ENCODE data around the gene SDS.

The SDS gene

GRCh38 chr12:113409462-113410124 lies 5.9 kb upstream of the SDS start:
- DNase-seq (ENCODE audit: extremely low read depth, low read depth): no peak
- no peak for TF ChIP-seq CTCF (IDR thresholded peaks at IDR 0.05; ENCODE audit: low read depth, low read length, missing control alignments)
- H3K4me3 ChIP-seq (replicated peaks; ENCODE audit: low read depth, low read length): no peak overlapping the region

GRCh38 chr12:113408756-113409298 lies 5.1 kb upstream of the SDS start:
- H3K4me3 ChIP-seq (replicated peaks; ENCODE audit: low read depth, low read length): no peak overlapping the region
- no peak for TF ChIP-seq CTCF (IDR thresholded peaks at IDR 0.05; ENCODE audit: low read depth, low read length, missing control alignments)
- no peak for DNase-seq (ENCODE audit: extremely low read depth, low read depth)

DNA sequence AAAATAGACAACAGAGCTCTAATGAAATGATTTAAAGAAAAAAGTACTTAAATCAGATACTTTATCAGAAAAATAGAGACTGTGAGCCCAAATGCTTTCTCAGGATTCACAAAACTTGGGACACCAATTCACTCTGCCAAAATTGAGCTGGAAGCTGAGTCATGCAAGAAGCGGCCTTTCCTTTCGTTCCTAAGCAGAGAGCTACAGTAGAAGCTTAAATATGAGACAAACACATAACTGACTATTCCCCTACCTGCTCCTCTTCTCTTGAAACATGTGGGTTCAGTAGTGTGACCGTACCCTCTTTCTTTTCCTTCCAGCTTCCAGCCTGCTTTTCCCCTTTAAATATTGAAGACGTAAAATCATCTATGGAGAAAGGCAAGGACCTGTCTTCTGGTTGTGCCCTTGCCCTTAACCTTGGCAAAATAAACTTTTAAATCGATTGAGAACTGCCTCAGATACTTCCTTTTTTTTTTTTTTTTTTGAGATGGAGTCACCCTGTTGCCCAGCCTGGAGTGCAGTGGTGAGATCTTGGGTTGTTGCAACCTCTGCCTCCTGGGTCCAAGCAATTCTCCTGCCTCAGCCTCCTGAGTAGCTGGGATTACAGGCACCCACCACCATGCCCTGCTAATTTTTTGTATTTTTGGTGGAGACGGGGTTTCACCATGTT lies 4.4 kb upstream of the SDS start:
- no peak for TF ChIP-seq CTCF (IDR thresholded peaks at IDR 0.05; ENCODE audit: low read depth, low read length, missing control alignments)
- H3K4me3 ChIP-seq (replicated peaks; ENCODE audit: low read depth, low read length): no peak overlapping the region
- DNase-seq (ENCODE audit: extremely low read depth, low read depth): no peak

GRCh38 chr12:113405694-113406093 lies 2.0 kb upstream of the SDS start:
- no peak for TF ChIP-seq CTCF (IDR thresholded peaks at IDR 0.05; ENCODE audit: low read depth, low read length, missing control alignments)
- H3K4me3 ChIP-seq (replicated peaks; ENCODE audit: low read depth, low read length): no peak overlapping the region
- no peak for DNase-seq (ENCODE audit: extremely low read depth, low read depth)

DNA sequence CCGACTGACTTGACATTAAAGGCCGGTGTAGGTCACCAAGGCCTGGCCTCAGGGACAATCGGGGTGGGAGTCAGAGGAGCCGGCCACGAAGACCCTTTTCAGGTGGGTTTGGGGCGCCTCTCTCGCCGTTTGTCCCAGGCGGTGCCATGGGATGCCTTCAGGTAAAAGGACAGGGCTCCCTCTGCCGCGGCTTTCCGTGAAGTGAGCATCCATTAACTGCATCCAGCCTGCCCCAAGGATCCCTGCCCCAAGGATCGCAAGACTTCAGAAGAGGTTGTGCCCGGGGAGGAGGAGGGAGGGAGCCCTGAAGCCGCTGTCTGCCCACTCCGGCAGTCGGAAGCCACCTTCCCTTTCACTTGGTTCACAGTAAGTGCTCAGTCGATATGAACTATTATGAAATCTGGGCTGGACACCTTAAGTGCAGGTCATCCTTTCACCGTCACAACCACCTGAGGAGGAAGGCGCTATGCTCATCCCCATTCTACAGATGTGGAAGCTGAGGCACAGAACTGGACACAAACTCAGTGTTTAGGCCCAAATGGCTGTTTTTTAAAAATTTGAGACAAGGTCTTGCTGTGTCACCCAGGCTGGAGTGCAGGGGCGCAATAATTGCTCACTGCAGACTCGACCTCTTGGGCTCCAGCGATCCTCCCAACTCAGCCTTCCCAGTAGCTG lies 964 bp downstream of the SDS start:
- no peak for TF ChIP-seq CTCF (IDR thresholded peaks at IDR 0.05; ENCODE audit: low read depth, low read length, missing control alignments)
- DNase-seq (ENCODE audit: extremely low read depth, low read depth): no peak
- H3K4me3 ChIP-seq (replicated peaks; ENCODE audit: low read depth, low read length): no peak overlapping the region

- no peak for TF ChIP-seq CTCF (IDR thresholded peaks at IDR 0.05; ENCODE audit: low read depth, low read length, missing control alignments)
- DNase-seq (ENCODE audit: extremely low read depth, low read depth): no peak
- H3K4me3 ChIP-seq (replicated peaks; ENCODE audit: low read depth, low read length): no peak overlapping the region
Observed at GRCh38 chr12:113401066-113402000, 2.4 kb downstream of the SDS start.

Data from HFF-Myc (cell line).